AG09319 (cell line): Measurements from ENCODE around the gene OLIG1.

Experiments used
- DNase-seq: peaks from one replicate; pipeline ENCODE4 v3.0.0-alpha.2; 2010; ENCODE audit warnings: low read depth; ENCODE audit errors: extremely low read depth
- CTCF ChIP-seq: IDR thresholded peaks from 2 replicates; pipeline ENCODE4 v1.5.1; 2011; ENCODE audit warnings: low read depth, mild to moderate bottlenecking, inconsistent platforms, low read length, moderate library complexity

Gene OLIG1

GRCh38 chr21:33070998-33071769 is 1.2 kb downstream of the OLIG1 start:
- no peak for TF ChIP-seq CTCF
- DNase-seq, result no peak

GRCh38 chr21:33071770-33072306 is 1.9 kb downstream of the OLIG1 start:
- DNase-seq, result no peak
- no peak for TF ChIP-seq CTCF

- no peak for TF ChIP-seq CTCF
These were observed 3.7 kb downstream of the OLIG1 start for GRCh38 chr21:33073636-33074035.

GRCh38 chr21:33075128-33075527 is 5.2 kb downstream of the OLIG1 start:
- DNase-seq, result no peak

More at GRCh38 chr21:33073636-33074035, 3.7 kb downstream of the OLIG1 start:
- DNase-seq, result no peak

GRCh38 chr21:33075596-33076195 is 5.8 kb downstream of the OLIG1 start:
- no peak for TF ChIP-seq CTCF
- DNase-seq, result no peak

More at GRCh38 chr21:33075128-33075527, 5.2 kb downstream of the OLIG1 start:
- TF ChIP-seq CTCF, result no peak

- no peak for TF ChIP-seq CTCF
- no peak for DNase-seq
These were observed 6.8 kb downstream of the OLIG1 start for GRCh38 chr21:33076600-33077329.
